SJSA1 (cell line): ENCODE results near the gene TP53INP2. TPM values are rescaled to one million over a fixed set of nuclear protein-coding genes. Genes with fewer than 3 reads are reported as not detected.

ENCODE experiments used
- DNase-seq, 2 experiments: peaks; one replicate each; pipeline ENCODE4 v3.0.0-alpha.2; 2015 to 2020; ENCODE audit warnings: low spot score in 2 of 2, low read depth in 1 of 2
- H3K27ac ChIP-seq: fragments of 250-450 bp; sonication (Bioruptor Pico); 2 replicates; pipeline ENCODE4 v1.5.1; 2020; ENCODE audit warnings: mild to moderate bottlenecking, moderate library complexity
- H3K27me3 ChIP-seq: fragments of 250-450 bp; sonication (Bioruptor Pico); replicated peaks from 2 replicates; pipeline ENCODE4 v1.5.1; 2020; ENCODE audit warnings: mild to moderate bottlenecking, moderate library complexity
- H3K36me3 ChIP-seq: fragments of 250-450 bp; sonication (Bioruptor Pico); 2 replicates; pipeline ENCODE4 v1.5.1; 2020; ENCODE audit warnings: mild to moderate bottlenecking
- H3K4me1 ChIP-seq: fragments of 250-450 bp; sonication (Bioruptor Pico); replicated peaks from 2 replicates; pipeline ENCODE4 v1.6.1; 2021; ENCODE audit warnings: mild to moderate bottlenecking
- H3K4me3 ChIP-seq: fragments of 250-450 bp; sonication (Bioruptor Pico); 2 replicates; pipeline ENCODE4 v1.5.1; 2020; ENCODE audit warnings: mild to moderate bottlenecking
- H3K9me3 ChIP-seq: fragments of 250-450 bp; sonication (Bioruptor Pico); replicated peaks from 2 replicates; pipeline ENCODE4 v1.5.1; 2020; ENCODE audit warnings: mild to moderate bottlenecking
- total RNA-seq: library from RNA; depleted of rRNA; stranded (reverse); fragments of >200 nt; shearing (Covaris generic); gene quantifications from 2 replicates; pipeline ENCODE4 v1.2.3, GENCODE V29; 2014; rRNA removed

Gene TP53INP2
- total RNA-seq, 1 experiment from 2014 or later: 2.9 TPM

DNA sequence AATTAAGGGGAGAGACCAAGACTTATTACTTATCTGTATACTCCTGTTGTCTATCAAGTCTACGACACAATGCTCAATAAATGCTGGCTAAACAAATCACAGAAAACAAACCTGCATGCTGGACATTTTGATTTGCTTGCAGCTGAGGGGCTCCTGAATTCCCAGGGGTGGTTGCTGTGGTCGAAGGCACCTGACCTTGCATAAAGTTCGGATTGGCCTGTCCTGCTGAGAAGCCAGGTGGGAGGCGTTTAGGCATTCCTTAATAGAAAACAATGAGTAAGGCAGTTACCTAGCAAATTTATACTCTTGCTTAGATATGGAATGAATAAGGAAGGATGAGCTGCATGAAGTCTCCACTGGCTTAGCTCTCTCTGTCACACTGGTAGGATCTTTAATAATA lies 50.5 kb downstream of the TP53INP2 start:
- no peak for DNase-seq
- peaks cover 68% of the 10 kb centered on the region for H3K36me3 ChIP-seq

DNA sequence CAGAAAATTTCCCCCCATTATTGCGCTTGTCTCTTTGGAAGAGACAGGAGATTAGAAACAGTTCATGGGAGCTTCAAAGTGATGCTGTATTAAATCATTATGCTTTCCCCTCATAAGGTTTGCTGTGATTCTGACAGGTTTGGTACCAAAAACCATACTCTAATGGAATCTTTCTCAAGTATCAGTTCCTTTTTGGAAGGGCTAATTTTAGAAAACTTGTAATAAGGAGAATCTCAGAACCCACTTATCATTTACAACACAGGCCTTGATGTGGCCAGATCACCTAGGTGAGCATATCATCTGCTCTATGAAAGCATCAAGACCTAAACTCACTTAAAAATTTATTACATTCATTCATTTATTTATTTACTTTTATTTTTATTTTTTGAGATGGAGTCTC lies 51.2 kb downstream of the TP53INP2 start:
- no peaks in the 10 kb centered on the region for H3K27me3 ChIP-seq
- no peak overlapping the region for H3K4me3 ChIP-seq
- H3K27ac ChIP-seq: no peak overlapping the region
- peaks cover 68% of the 10 kb centered on the region for H3K36me3 ChIP-seq
- H3K4me1 ChIP-seq: peaks cover 12% of the 10 kb centered on the region
- H3K9me3 ChIP-seq: no peaks in the 10 kb centered on the region
- DNase-seq: no peak

More for the DNA sequence above, 50.5 kb downstream of the TP53INP2 start:
- Histone ChIP-seq H3K27ac (no peak overlapping the region), H3K27me3 (no peaks in the 10 kb centered on the region), H3K9me3 (no peaks in the 10 kb centered on the region), H3K4me1 (peaks cover 12% of the 10 kb centered on the region), H3K4me3 (no peak overlapping the region)

DNA sequence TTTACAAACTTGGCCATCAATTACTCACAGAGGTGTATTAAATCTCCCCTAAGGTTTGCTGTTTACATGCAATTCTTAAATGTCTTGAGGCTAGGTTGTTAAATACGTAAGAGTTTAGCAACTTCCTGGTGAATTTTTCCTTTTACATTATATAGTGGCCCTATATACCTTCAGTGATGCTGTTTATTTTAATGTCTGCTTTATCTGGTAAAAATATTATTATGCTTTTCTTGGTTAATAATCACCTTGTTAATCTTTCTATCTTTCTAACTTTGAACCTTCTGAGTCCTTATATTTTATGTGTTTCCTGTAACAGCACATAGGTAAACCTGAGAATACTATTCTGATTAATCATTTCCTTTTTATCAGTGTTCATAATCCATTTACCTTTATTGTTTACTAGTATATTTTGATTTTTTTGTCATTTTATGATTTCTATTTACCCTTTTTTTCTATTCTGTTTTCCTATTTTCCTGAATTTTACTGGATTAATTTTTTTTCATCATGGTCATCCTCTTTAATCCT lies 57.9 kb downstream of the TP53INP2 start:
- DNase-seq: no peak
- Histone ChIP-seq H3K4me3 (no peak overlapping the region), H3K27me3 (no peaks in the 10 kb centered on the region), H3K9me3 (no peaks in the 10 kb centered on the region), H3K36me3 (peaks cover 80% of the 10 kb centered on the region), H3K27ac (no peak overlapping the region), H3K4me1 (no peaks in the 10 kb centered on the region)

Other genes starting within 250 kb of the TP53INP2 start
- 147 and 190 TPM in 2 replicates for gene DYNLRB1, start 187.9 kb upstream of the TP53INP2 start, total RNA-seq
- gene MAP1LC3A, start 145.6 kb upstream of the TP53INP2 start, total RNA-seq: 54.1 and 64.5 TPM in 2 replicates
- gene PIGU, start 27.3 kb upstream of the TP53INP2 start, total RNA-seq: 13.3 and 24.4 TPM in 2 replicates
- 4.7 TPM in 2 replicates for gene NCOA6, start 121.3 kb downstream of the TP53INP2 start, total RNA-seq
- gene GGT7, start 168.5 kb downstream of the TP53INP2 start, total RNA-seq: 1.5 and 3.9 TPM in 2 replicates
- gene ACSS2, start 172.3 kb downstream of the TP53INP2 start, total RNA-seq: 26.1 and 27.0 TPM in 2 replicates